Measurements from ENCODE around the gene RAPGEF3.

Gene RAPGEF3

DNA sequence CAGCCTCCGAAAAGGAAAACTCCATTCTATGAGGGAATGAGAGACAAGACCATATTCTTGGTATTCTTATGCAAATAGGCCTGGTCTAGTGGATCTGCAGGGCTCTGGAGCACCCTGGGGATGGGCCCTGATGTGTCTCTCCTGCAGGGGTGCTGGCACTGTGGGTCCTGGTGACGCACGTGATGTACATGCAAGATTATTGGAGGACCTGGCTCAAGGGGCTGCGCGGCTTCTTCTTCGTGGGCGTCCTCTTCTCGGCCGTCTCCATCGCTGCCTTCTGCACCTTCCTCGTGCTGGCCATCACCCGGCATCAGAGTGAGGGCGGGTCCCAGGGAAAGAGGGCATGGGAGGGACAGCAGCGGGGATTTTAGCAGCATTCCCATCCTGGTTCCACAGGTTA is 20.2 kb upstream of the RAPGEF3 start:
- DNase-seq (ENCODE audit: insufficient read length, low spot score), result no peak
- FAIRE-seq, result no peak
- no peak for TF ChIP-seq TAF1 (IDR thresholded peaks at IDR 0.05; ENCODE audit: low read depth, low read length)
- no peak for TF ChIP-seq POLR2AphosphoS5 (IDR thresholded peaks at IDR 0.05; ENCODE audit: low read depth, low read length)
- no peak for TF ChIP-seq PAX5 (IDR thresholded peaks at IDR 0.05; ENCODE audit: insufficient read depth, low read length, severe bottlenecking)
- TF ChIP-seq POU2F2 (IDR thresholded peaks at IDR 0.05; ENCODE audit: low read depth, low read length), result no peak
- TF ChIP-seq POLR2A (IDR thresholded peaks at IDR 0.05; ENCODE audit: low read depth, low read length), result no peak
- TF ChIP-seq SPI1 (IDR thresholded peaks at IDR 0.05; ENCODE audit: low read depth, low read length), result no peak

DNA sequence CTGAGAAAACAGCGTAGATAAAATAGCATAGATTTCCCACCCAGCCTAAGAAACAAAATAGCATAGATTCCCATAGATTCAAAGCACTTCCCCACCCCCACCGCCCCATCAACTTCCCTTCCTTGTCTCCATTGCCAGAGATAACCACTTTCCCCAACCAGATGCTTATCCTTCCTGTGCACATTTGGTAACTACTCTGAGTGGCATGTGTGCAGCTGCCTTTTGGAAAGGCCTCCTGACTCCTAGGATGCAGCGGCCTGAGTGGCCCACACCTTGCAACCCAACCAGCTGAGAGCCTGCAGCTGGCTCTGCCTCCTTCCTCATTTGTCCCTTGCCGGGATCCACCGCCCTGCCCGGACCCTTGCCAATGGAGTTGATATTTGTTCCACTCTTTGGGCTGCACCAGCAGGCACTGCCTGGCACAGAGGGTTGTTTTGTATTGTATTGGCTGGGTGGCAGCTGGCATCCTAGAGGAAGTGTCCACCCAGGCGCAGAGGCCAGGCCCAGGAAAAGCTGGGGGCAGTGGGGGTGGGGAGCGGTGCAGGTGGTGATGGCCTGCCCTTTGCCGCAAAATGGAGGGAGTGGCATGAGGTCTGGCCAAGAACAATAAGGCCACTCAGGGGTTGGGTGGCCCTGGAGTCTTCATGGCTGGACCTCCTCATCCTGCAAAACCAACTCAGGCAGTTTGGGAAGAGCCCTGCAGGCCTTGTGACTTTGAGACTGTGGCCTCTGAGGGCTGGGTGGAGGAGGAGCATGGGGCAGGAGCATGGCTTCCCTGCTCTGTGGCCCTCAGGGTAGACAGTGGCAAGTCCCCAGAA is 19.3 kb upstream of the RAPGEF3 start:
- DNase-seq (ENCODE audit: insufficient read length, low spot score) (no peak), FAIRE-seq (no peak)
- no peak for TF ChIP-seq SPI1 (IDR thresholded peaks at IDR 0.05; ENCODE audit: low read depth, low read length)
- TF ChIP-seq POLR2A (IDR thresholded peaks at IDR 0.05; ENCODE audit: low read depth, low read length), result no peak
- no peak for TF ChIP-seq POLR2AphosphoS5 (IDR thresholded peaks at IDR 0.05; ENCODE audit: low read depth, low read length)
- no peak for TF ChIP-seq PAX5 (IDR thresholded peaks at IDR 0.05; ENCODE audit: insufficient read depth, low read length, severe bottlenecking)
- TF ChIP-seq TAF1 (IDR thresholded peaks at IDR 0.05; ENCODE audit: low read depth, low read length), result no peak
- no peak for TF ChIP-seq POU2F2 (IDR thresholded peaks at IDR 0.05; ENCODE audit: low read depth, low read length)

DNA sequence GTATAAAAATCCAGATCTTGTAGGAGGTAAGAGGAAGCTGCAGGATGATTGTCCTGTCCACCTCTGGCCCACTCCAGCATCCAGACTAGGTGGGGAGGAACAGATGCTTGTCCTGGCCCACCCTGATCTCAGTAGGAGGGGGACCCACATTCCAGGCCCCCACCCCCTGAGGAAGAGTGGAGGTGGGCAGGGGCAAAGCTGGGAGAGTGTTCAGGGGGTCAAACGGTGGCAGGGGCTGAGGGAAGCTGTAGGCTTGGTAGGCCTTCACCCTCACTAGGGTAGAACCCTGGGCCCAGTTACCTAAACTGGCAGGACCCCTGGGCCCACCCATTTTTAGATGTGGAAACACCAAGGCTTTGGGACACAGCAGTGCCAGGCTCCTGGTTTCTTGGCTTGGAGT is 18.5 kb upstream of the RAPGEF3 start:
- FAIRE-seq (no peak), DNase-seq (ENCODE audit: insufficient read length, low spot score) (no peak)
- TF ChIP-seq TAF1 (IDR thresholded peaks at IDR 0.05; ENCODE audit: low read depth, low read length), result no peak
- TF ChIP-seq POU2F2 (IDR thresholded peaks at IDR 0.05; ENCODE audit: low read depth, low read length), result no peak
- no peak for TF ChIP-seq PAX5 (IDR thresholded peaks at IDR 0.05; ENCODE audit: insufficient read depth, low read length, severe bottlenecking)
- no peak for TF ChIP-seq SPI1 (IDR thresholded peaks at IDR 0.05; ENCODE audit: low read depth, low read length)
- TF ChIP-seq POLR2A (IDR thresholded peaks at IDR 0.05; ENCODE audit: low read depth, low read length), result no peak
- TF ChIP-seq POLR2AphosphoS5 (IDR thresholded peaks at IDR 0.05; ENCODE audit: low read depth, low read length), result no peak

DNA sequence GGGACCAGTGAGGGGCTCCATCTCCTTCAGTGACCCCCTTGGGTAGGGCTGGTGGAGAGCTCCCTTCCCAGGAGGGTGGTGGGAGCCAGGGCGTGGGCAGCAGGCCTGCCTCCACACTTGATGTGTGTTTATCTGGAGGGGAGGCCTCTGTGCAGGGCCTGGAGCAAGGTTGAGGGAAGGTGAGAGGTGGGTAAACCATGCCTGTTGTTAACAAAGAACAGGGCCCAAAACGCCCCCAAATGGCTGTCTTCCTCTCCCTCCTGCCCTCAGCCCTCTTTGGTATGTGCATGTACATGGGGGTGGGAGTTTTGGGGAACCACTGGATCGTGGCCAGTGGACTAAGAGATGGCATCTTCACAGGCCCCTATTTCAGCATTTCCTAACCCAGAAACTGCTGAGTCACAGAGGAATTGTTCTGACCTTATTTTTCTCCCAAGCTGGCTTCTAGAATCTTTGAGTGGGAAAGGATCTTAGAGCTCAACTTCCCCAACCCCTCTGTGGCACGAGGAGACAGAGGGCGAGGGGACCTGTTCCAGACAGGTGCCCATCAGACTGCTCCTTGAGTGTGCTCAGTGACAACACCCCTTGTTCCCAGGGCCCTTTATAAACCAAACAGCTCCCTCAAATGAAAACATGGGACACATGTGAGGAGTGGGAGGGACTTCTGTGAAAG is 17.9 kb upstream of the RAPGEF3 start:
- no peak for FAIRE-seq
- no peak for TF ChIP-seq POLR2A (IDR thresholded peaks at IDR 0.05; ENCODE audit: low read depth, low read length)
- no peak for TF ChIP-seq PAX5 (IDR thresholded peaks at IDR 0.05; ENCODE audit: insufficient read depth, low read length, severe bottlenecking)
- no peak for DNase-seq (ENCODE audit: insufficient read length, low spot score)

DNA sequence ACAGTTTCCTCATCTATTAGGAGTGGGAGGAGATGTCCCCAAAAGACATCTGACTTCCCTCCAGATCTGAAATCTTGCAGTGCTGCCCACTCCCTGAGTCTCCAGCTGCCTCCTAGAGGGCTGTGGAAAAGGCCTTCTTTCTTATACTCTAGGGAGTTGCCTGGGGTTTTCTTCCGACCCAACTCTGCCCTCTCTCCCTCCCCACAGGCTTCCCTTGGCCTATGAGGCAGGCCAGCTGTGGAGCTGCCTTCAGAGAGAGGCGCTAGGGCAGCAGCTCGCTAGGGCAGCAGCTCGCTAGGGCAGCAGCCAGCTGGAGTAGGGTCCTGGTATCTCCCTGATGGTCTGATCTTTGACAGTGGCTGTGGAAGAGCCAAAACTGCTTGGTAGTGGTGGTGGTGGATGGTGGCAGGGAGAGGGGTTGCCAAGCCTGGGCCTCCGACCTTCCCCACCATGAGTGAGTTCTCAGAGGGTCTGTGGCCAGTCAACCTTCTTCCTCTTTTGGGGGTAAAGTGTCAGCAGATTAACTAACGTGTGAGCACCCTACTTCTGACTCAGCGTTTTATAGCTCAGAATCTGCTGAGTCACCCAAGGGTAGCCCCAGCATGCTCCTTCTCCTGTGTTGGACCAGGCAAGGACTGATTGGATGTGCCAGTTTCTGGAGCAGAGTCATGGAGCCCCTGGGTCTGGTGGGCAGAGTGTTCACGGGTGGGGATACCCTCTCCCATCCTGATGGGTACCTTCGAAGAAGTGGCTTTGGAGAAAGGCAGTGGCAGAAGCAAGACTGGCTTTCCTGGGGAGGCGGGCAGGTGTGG is 16.6 kb upstream of the RAPGEF3 start:
- FAIRE-seq (no peak), DNase-seq (ENCODE audit: insufficient read length, low spot score) (no peak)

GRCh38 chr12:47774663-47775062 is 16.0 kb upstream of the RAPGEF3 start:
- no peak for TF ChIP-seq POU2F2 (IDR thresholded peaks at IDR 0.05; ENCODE audit: low read depth, low read length)
- TF ChIP-seq POLR2A (IDR thresholded peaks at IDR 0.05; ENCODE audit: low read depth, low read length), result no peak
- TF ChIP-seq PAX5 (IDR thresholded peaks at IDR 0.05; ENCODE audit: insufficient read depth, low read length, severe bottlenecking), result no peak
- no peak for TF ChIP-seq SPI1 (IDR thresholded peaks at IDR 0.05; ENCODE audit: low read depth, low read length)
- no peak for TF ChIP-seq TAF1 (IDR thresholded peaks at IDR 0.05; ENCODE audit: low read depth, low read length)
- TF ChIP-seq POLR2AphosphoS5 (IDR thresholded peaks at IDR 0.05; ENCODE audit: low read depth, low read length), result no peak
- FAIRE-seq, result no peak
- DNase-seq (ENCODE audit: insufficient read length, low spot score), result no peak

More for the DNA sequence above, 16.6 kb upstream of the RAPGEF3 start:
- no peak for TF ChIP-seq SPI1 (IDR thresholded peaks at IDR 0.05; ENCODE audit: low read depth, low read length)
- no peak for TF ChIP-seq PAX5 (IDR thresholded peaks at IDR 0.05; ENCODE audit: insufficient read depth, low read length, severe bottlenecking)
- TF ChIP-seq TAF1 (IDR thresholded peaks at IDR 0.05; ENCODE audit: low read depth, low read length), result no peak
- no peak for TF ChIP-seq POLR2A (IDR thresholded peaks at IDR 0.05; ENCODE audit: low read depth, low read length)
- no peak for TF ChIP-seq POU2F2 (IDR thresholded peaks at IDR 0.05; ENCODE audit: low read depth, low read length)
- TF ChIP-seq POLR2AphosphoS5 (IDR thresholded peaks at IDR 0.05; ENCODE audit: low read depth, low read length), result no peak

DNA sequence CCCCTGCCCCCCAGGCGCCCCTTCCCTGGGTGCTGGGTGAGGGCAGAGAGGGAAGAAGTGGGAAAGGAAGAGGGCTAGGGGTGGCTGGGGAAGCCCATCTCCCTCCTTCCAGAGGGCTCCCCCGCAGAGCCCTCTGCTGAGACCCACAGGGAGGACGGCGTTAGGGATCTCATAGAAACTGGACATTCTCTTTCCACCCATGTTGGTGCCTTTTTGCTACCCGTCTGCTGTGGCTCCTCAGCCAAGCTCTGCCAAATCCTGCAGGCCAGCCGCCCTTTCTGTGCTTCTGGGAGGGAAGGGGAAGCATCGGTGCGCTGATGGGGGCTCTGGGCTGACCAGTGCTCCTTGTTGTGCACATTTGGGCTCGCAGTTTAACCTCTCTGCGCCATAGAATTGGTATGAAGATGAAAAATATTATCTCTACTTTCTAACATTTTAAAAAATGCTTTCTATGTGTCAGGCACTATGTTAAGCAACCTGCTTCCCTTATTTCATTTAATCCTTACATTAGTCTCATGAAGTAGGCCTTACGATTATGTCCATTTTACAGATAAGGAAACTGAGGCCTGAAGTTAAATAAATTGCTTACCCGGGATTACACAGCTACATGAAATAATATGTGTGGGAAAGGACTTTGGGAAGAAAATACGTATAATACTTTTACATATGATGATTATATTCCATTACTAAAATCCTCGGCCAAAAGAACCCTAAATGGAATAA is 15.3 kb upstream of the RAPGEF3 start:
- no peak for FAIRE-seq
- TF ChIP-seq TAF1 (IDR thresholded peaks at IDR 0.05; ENCODE audit: low read depth, low read length) (no peak), PAX5 (IDR thresholded peaks at IDR 0.05; ENCODE audit: insufficient read depth, low read length, severe bottlenecking) (no peak), SPI1 (IDR thresholded peaks at IDR 0.05; ENCODE audit: low read depth, low read length) (no peak), POU2F2 (IDR thresholded peaks at IDR 0.05; ENCODE audit: low read depth, low read length) (no peak), POLR2AphosphoS5 (IDR thresholded peaks at IDR 0.05; ENCODE audit: low read depth, low read length) (no peak), POLR2A (IDR thresholded peaks at IDR 0.05; ENCODE audit: low read depth, low read length) (no peak)
- no peak for DNase-seq (ENCODE audit: insufficient read length, low spot score)

DNA sequence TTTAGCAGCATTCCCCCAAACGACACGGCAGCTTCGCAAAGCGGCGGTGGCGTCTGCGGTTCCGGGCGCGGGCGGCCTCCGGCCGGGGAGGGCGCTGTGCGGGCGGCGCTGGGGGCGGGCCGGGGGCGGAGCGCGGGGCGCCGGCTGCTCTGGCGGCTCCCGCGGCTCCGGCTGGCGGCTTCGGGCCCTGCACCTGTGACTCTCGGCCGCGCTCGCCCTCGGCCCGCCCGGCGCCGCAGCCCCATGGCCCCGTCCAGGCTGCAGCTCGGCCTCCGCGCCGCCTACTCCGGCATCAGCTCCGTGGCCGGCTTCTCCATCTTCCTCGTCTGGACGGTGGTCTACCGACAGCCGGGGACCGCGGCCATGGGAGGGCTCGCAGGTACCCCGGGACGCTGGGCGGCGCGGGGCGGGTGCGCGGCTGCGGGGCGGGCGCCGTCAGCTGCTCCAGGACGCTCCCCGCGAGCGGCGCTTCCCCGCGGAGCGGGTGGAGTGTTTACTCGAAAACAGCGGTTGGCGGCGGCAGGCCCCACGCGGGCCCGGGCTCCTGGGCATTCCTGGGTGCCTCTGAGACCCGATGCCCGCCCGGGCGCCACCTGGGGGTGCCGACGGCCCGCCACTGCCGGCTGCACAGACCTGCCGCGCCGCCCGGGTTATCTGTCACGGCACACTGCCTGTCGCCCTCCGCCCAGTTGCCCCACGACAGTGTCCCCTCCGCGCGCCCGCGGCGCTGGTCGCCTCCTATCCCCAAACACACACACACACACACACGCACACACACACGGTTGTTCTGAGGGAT is 14.6 kb upstream of the RAPGEF3 start, which contains the start of gene SLC48A1:
Gene SLC48A1, plus strand, starts transcription at position 177 of the 796 bp plus-strand sequence. Its CDS starts 67 bp downstream, at position 244.
- DNase-seq (ENCODE audit: insufficient read length, low spot score) (peak; percentile 91), FAIRE-seq (peak; percentile 62)
- TF ChIP-seq PAX5 (IDR thresholded peaks at IDR 0.05; ENCODE audit: insufficient read depth, low read length, severe bottlenecking), result no peak

All from GM12891 (cell line).